Motor neuron (in vitro differentiated cells): ENCODE results near the gene ANKS3. TPM values are rescaled to one million over a fixed set of nuclear protein-coding genes. Genes with fewer than 3 reads are reported as not detected.

Source experiments
- ATAC-seq, 8 experiments: fragments of 200-7000 bp; cut with Tn5 transposase; replicated peaks in 6 of 8; 2 replicates each; pipeline ENCODE4 v1.8.0; 2021; ENCODE audit warnings: mild to moderate bottlenecking in 8 of 8, moderate library complexity in 8 of 8
- H3K27ac ChIP-seq, 2 donors: fragments of 250-450 bp; sonication (Bioruptor Pico); 2 replicates each; pipeline ENCODE4 v1.9.0; 2021; ENCODE audit warnings: antibody characterized with exemption in 2 of 2, mild to moderate bottlenecking in 2 of 2, moderate library complexity in 1 of 2
- H3K4me1 ChIP-seq, 2 donors: fragments of 250-450 bp; sonication (Bioruptor Pico); replicated peaks in 1 of 2; 2 replicates each; pipeline ENCODE4 v1.6.1; 2021; ENCODE audit warnings: antibody characterized with exemption in 2 of 2, mild to moderate bottlenecking in 2 of 2, moderate library complexity in 1 of 2
- H3K4me3 ChIP-seq, 5 donors: fragments of 250-450 bp; sonication (Bioruptor Pico); 2 replicates each; pipeline ENCODE4 v1.9.0; 2021; ENCODE audit warnings: antibody characterized with exemption in 5 of 5, mild to moderate bottlenecking in 5 of 5, moderate library complexity in 4 of 5
- WGBS, 10 experiments: fragments of 450-650 bp; shearing (Covaris generic); methylation state at CpG; one replicate each; pipeline ENCODE4 v1.0.0; 2022; 5-methylcytosine and 5-hydroxymethylcytosine counted together
- in situ Hi-C, 9 experiments: fragments of 400-800 bp; cut with MboI; loops; one replicate each; pipeline ENCODE4 v1.15.0; 2021; ENCODE audit warnings: low sequenced_read_pairs in 9 of 9, low pct_unique_long_range_greater_than_20kb in 2 of 9; ENCODE audit not compliant: unreplicated experiment in 9 of 9
- total RNA-seq, 8 experiments: library from RNA; unstranded; fragments of 300-600 nt; gene quantifications; 2 replicates each; pipeline versions ENCODE4 v1.2.3 to v1.2.4, GENCODE V29; 2022

The ANKS3 gene
- 10 to 100 TPM; 11.7 to 35.5 (median 26.2) TPM for total RNA-seq

- H3K4me1 ChIP-seq = peaks cover 4 to 8% of the 10 kb centered on the region in 2 donors
- peak within 1 kb of the TSS; percentile 94 to 98 for H3K27ac ChIP-seq
- 0% methylated on average over 6 to 9 of the region's 70 CpGs; no CpG with 5 or more reads in 7 of the 10 experiments for WGBS, 10 experiments
- ATAC-seq = peak; percentile 92 to 96 (median 94)
- H3K4me3 ChIP-seq = peak within 1 kb of the TSS; percentile 72 to 89 (median 82)
- in situ Hi-C loops = no loop called here
Measured at GRCh38 chr16:4734063-4734729, at the start of gene ANKS3, which contains the start of gene DNAAF8. Gene ANKS3 (minus strand): TSS chr16:4734271. CDS start chr16:4730149, 4,122 bp downstream. Gene DNAAF8 (plus strand): TSS chr16:4734537. CDS start chr16:4736515, 1,978 bp downstream.

GRCh38 chr16:4783251-4783950 is 49.3 kb upstream of the ANKS3 start:
- in situ Hi-C loops = no loop called here
- WGBS, 10 experiments = 82 to 100% (median 87%) methylated on average over 1 to 6 of the region's 25 CpGs; no CpG with 5 or more reads in 5 of the 10 experiments
- ATAC-seq = no peak
- no peak overlapping the region for H3K4me3 ChIP-seq
- no peaks in the 10 kb centered on the region for H3K4me1 ChIP-seq
- no peak overlapping the region for H3K27ac ChIP-seq

- in situ Hi-C loops = no loop called here
- Histone ChIP-seq H3K4me1 (no peaks in the 10 kb centered on the region), H3K27ac (no peak overlapping the region), H3K4me3 (no peak overlapping the region)
- WGBS, 10 experiments = 53 to 94% (median 77%) methylated on average over 2 to 3 of the region's 4 CpGs; no CpG with 5 or more reads in 5 of the 10 experiments
- ATAC-seq = no peak
Measured at GRCh38 chr16:4780235-4780634, 46.2 kb upstream of the ANKS3 start.

- Histone ChIP-seq H3K4me1 (no peaks in the 10 kb centered on the region), H3K4me3 (no peak overlapping the region), H3K27ac (no peak overlapping the region)
- WGBS, 10 experiments = 20 to 87% (median 82%) methylated on average over 1 to 4 of the region's 5 CpGs; no CpG with 5 or more reads in 3 of the 10 experiments
- in situ Hi-C loops = no loop called here
- ATAC-seq = no peak
Measured at GRCh38 chr16:4778050-4778392, 44.0 kb upstream of the ANKS3 start.

GRCh38 chr16:4777339-4778049 is 43.4 kb upstream of the ANKS3 start:
- Histone ChIP-seq H3K27ac (no peak overlapping the region), H3K4me1 (no peaks in the 10 kb centered on the region), H3K4me3 (no peak overlapping the region)
- ATAC-seq = no peak
- in situ Hi-C loops = no loop called here
- 80 to 100% (median 98%) methylated on average over 1 to 16 of the region's 17 CpGs; no CpG with 5 or more reads in 4 of the 10 experiments for WGBS, 10 experiments

- in situ Hi-C loops = no loop called here
- ATAC-seq = no peak
- H3K4me1 ChIP-seq = no peaks in the 10 kb centered on the region
- 17 to 100% (median 83%) methylated on average over 1 of the region's 2 CpGs; no CpG with 5 or more reads in 5 of the 10 experiments for WGBS, 10 experiments
- no peak overlapping the region for H3K27ac ChIP-seq
- H3K4me3 ChIP-seq = no peak overlapping the region
Measured at GRCh38 chr16:4776141-4776705, 42.2 kb upstream of the ANKS3 start.

GRCh38 chr16:4775005-4775404 is 40.9 kb upstream of the ANKS3 start:
- 20 to 100% (median 90%) methylated on average over 1 to 2 of the region's 13 CpGs; no CpG with 5 or more reads in 5 of the 10 experiments for WGBS, 10 experiments
- ATAC-seq = peak in 2 of 8 experiments; percentile 12 to 60
- Histone ChIP-seq H3K27ac (no peak overlapping the region), H3K4me3 (no peak overlapping the region), H3K4me1 (no peaks in the 10 kb centered on the region)
- in situ Hi-C loops = no loop called here

- Histone ChIP-seq H3K27ac (no peak overlapping the region), H3K4me1 (peaks cover 0 to 5% of the 10 kb centered on the region in 2 donors), H3K4me3 (no peak overlapping the region)
- in situ Hi-C loops = no loop called here
- 60 to 100% (median 90%) methylated on average over 1 to 4 of the region's 5 CpGs; no CpG with 5 or more reads in 4 of the 10 experiments for WGBS, 10 experiments
- ATAC-seq = no peak
Measured at GRCh38 chr16:4772351-4772750, 38.3 kb upstream of the ANKS3 start.

- H3K4me3 ChIP-seq = no peak overlapping the region
Measured at GRCh38 chr16:4771646-4772045, 37.6 kb upstream of the ANKS3 start.

GRCh38 chr16:4769306-4769638 is 35.2 kb upstream of the ANKS3 start:
- WGBS, 10 experiments = 54 to 100% (median 86%) methylated on average over 1 to 6 of the region's 7 CpGs; no CpG with 5 or more reads in 2 of the 10 experiments
- Histone ChIP-seq H3K27ac (no peak overlapping the region), H3K4me3 (peak overlapping the region in 3 of 5 donors; percentile 35 to 44 (median 44)), H3K4me1 (peaks cover 7 to 12% of the 10 kb centered on the region in 2 donors)
- ATAC-seq = no peak
- in situ Hi-C loops = no loop called here

More at GRCh38 chr16:4771646-4772045, 37.6 kb upstream of the ANKS3 start:
- in situ Hi-C loops = no loop called here
- Histone ChIP-seq H3K4me1 (peaks cover 0 to 7% of the 10 kb centered on the region in 2 donors), H3K27ac (no peak overlapping the region)
- peak in 1 of 8 experiments; percentile 9 for ATAC-seq
- WGBS, 10 experiments = 40 to 60% (median 44%) methylated on average over 1 to 2 of the region's 3 CpGs; no CpG with 5 or more reads in 7 of the 10 experiments

- WGBS, 10 experiments = 0 to 50% (median 23%) methylated on average over 1 to 12 of the region's 48 CpGs; no CpG with 5 or more reads in 2 of the 10 experiments
- peaks cover 7 to 12% of the 10 kb centered on the region in 2 donors for H3K4me1 ChIP-seq
- ATAC-seq = peak; percentile 77 to 87 (median 84)
- H3K27ac ChIP-seq = peak overlapping the region; percentile 34 to 74
- H3K4me3 ChIP-seq = peak overlapping the region; percentile 34 to 44 (median 37)
- in situ Hi-C loops = no loop called here
Measured at GRCh38 chr16:4768549-4769305, 34.7 kb upstream of the ANKS3 start.
